HepG2 (cell line): ENCODE measurements around the gene ALDH2. TPM values are rescaled to one million over a fixed set of nuclear protein-coding genes. Genes with fewer than 3 reads are reported as not detected.

Experiments
- AFF4 ChIP-seq: sonication (generic); formaldehyde crosslinking; IDR thresholded peaks from 2 replicates; pipeline ENCODE4 v1.4.0; 2020; ENCODE audit warnings: missing genetic modification reagents
- CHD4 ChIP-seq: fragments of 200-600 bp; sonication (generic); IDR thresholded peaks from 2 replicates; pipeline ENCODE4 v1.7.0; 2017; ENCODE audit warnings: mild to moderate bottlenecking, low read length, borderline replicate concordance
- DBP ChIP-seq: sonication (generic); formaldehyde crosslinking; IDR thresholded peaks from 2 replicates; pipeline ENCODE4 v1.4.0; 2020; ENCODE audit warnings: missing genetic modification reagents; ENCODE audit errors: not compliant biosample characterization
- ELF1 ChIP-seq: sonication (generic); formaldehyde crosslinking; IDR thresholded peaks from 2 replicates; pipeline ENCODE4 v1.4.0; 2020; ENCODE audit warnings: missing genetic modification reagents
- FOXP1 ChIP-seq, 2 experiments: fragments of 450-650 bp in 1 of 2; IDR thresholded peaks; 2 replicates each; pipeline ENCODE4 v1.6.1; 2017 to 2018; ENCODE audit warnings: antibody characterized with exemption in 1 of 2
- GATA4 ChIP-seq: sonication (generic); IDR thresholded peaks from 2 replicates; pipeline ENCODE4 v1.6.1; 2016; ENCODE audit warnings: antibody characterized with exemption, low read depth, borderline replicate concordance
- MLXIP ChIP-seq: sonication (generic); formaldehyde crosslinking; IDR thresholded peaks from 2 replicates; pipeline ENCODE4 v1.9.0; 2021; ENCODE audit warnings: missing genetic modification reagents, borderline replicate concordance
- NR1H2 ChIP-seq: sonication (generic); formaldehyde crosslinking; IDR thresholded peaks from 2 replicates; pipeline ENCODE4 v1.8.1; 2022; ENCODE audit warnings: low read depth, missing genetic modification reagents, borderline replicate concordance
- PBX3 ChIP-seq: sonication (generic); formaldehyde crosslinking; IDR thresholded peaks from 2 replicates; pipeline ENCODE4 v1.8.1; 2023; ENCODE audit warnings: missing genetic modification reagents, inconsistent platforms, borderline replicate concordance
- SNAPC2 ChIP-seq: sonication (generic); formaldehyde crosslinking; IDR thresholded peaks from 2 replicates; pipeline ENCODE4 v1.8.1; 2022; ENCODE audit warnings: mild to moderate bottlenecking, missing genetic modification reagents
- SNRNP70 ChIP-seq: fragments of 200-400 bp; formaldehyde crosslinking; IDR thresholded peaks from 2 replicates; pipeline ENCODE4 v1.6.1; 2017; ENCODE audit warnings: mild to moderate bottlenecking, low read depth, low read length, moderate library complexity
- SP2 ChIP-seq: sonication (generic); formaldehyde crosslinking; IDR thresholded peaks from 2 replicates; pipeline ENCODE4 v1.5.1; 2020; ENCODE audit warnings: mild to moderate bottlenecking, missing genetic modification reagents
- ZNF672 ChIP-seq: sonication (generic); formaldehyde crosslinking; IDR thresholded peaks from 2 replicates; pipeline ENCODE4 v1.8.1; 2022; ENCODE audit warnings: missing genetic modification reagents
- ZNF772 ChIP-seq: sonication (generic); formaldehyde crosslinking; IDR thresholded peaks from 2 replicates; pipeline ENCODE4 v1.5.0; 2020; ENCODE audit warnings: mild to moderate bottlenecking, missing genetic modification reagents
- polyA plus RNA-seq, 8 experiments: library from polyadenylated mRNA; depleted of rRNA in 3 of 8; stranded (reverse) in 7 of 8; unstranded in 1 of 8; fragments of >200 nt; fragmentation: Illumina TruSeq in 4 of 8; extraction: Trizol in 4 of 8; gene quantifications; 2 replicates each; pipeline versions ENCODE4 v1.2.1 to v1.2.3, GENCODE V29; 2011 to 2016; ENCODE audit warnings: low read depth in 4 of 8, missing spikeins in 1 of 8, mixed read lengths in 1 of 8; ENCODE audit not compliant: insufficient read depth in 1 of 8
- total RNA-seq, 5 experiments: library from RNA; depleted of rRNA; stranded (reverse); fragments of >200 nt; fragmentation: Illumina TruSeq; extraction: Trizol; gene quantifications; 2 replicates each; pipeline ENCODE4 v1.2.3, GENCODE V29; 2016; ENCODE audit warnings: low read depth in 1 of 5
- TF ChIP-seq, protein P1 (sequence below): sonication (generic); formaldehyde crosslinking; IDR thresholded peaks from 2 replicates; pipeline ENCODE4 v1.4.0; 2020; ENCODE audit warnings: missing genetic modification reagents
- TF ChIP-seq, protein P2 (sequence below): sonication (generic); formaldehyde crosslinking; IDR thresholded peaks from 2 replicates; pipeline ENCODE4 v1.5.0; 2020; ENCODE audit warnings: missing genetic modification reagents

Gene ALDH2
- total and polyA plus RNA-seq, 2 of the 13 experiments (the other 11 are each of a cell fraction or from before 2014, with no cell fraction given) = 78.8 to 103 TPM

GRCh38 chr12:111775205-111776193 is 8.8 kb downstream of the ALDH2 start (continued):
- TF ChIP-seq MLXIP (no peak), NR1H2 (CRISPR knock-in tag) (no peak), ZNF772 (CRISPR knock-in tag) (peak; percentile 43; the same call in 1 of the 2 replicates), FOXP1 (IDR thresholded peaks at IDR 0.05) (no peak), FOXP1 (CRISPR knock-in tag; IDR thresholded peaks at IDR 0.05) (peak; percentile 68), CHD4 (no peak), GATA4 (peak; percentile 32; the same call in 1 of the 2 replicates), SNRNP70 (no peak), DBP (CRISPR knock-in tag) (no peak), SP2 (CRISPR knock-in tag) (no peak), PBX3 (CRISPR knock-in tag) (no peak), ZNF672 (CRISPR knock-in tag) (no peak), ELF1 (CRISPR knock-in tag) (peak; percentile 41; the same call in 1 of the 2 replicates), AFF4 (CRISPR knock-in tag) (no peak), SNAPC2 (CRISPR knock-in tag) (no peak)
- TF ChIP-seq, protein P1, sequence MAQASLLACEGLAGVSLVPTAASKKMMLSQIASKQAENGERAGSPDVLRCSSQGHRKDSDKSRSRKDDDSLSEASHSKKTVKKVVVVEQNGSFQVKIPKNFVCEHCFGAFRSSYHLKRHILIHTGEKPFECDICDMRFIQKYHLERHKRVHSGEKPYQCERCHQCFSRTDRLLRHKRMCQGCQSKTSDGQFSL (CRISPR knock-in tag) = no peak
- TF ChIP-seq, protein P2, sequence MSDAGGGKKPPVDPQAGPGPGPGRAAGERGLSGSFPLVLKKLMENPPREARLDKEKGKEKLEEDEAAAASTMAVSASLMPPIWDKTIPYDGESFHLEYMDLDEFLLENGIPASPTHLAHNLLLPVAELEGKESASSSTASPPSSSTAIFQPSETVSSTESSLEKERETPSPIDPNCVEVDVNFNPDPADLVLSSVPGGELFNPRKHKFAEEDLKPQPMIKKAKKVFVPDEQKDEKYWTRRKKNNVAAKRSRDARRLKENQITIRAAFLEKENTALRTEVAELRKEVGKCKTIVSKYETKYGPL = peak; percentile 76; the same call in 1 of the 2 replicates
